ENCODE measurements around the gene SLC44A1. TPM values are rescaled to one million over a fixed set of nuclear protein-coding genes. Genes with fewer than 3 reads are reported as not detected.

SLC44A1 gene
- total and polyA plus RNA-seq, 10 of the 15 experiments (the other 5 are each of a cell fraction or from before 2014, with no cell fraction given) = 2.4 to 21.2 (median 12.4) TPM

DNA sequence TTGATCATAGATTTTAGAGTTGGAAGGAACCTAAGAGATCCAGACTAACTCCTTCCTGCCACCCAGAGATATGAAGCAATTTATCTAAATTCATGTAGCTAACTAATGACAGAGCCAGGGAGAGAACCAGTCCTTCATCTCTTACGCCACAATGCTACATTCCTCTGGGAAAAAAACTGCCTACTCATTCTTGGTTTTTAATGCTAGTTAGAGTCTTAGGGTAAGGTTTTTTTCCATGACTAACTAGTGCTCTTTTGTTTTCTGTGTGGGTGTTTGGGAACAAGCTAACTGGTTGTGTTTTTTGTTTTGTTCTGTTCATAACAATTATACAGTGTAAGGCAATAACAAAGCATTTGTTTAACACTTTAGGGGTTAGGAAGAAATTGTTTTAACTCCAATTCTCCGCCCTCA is 52.4 kb downstream of the SLC44A1 start:
- in situ Hi-C loops (cut with MboI) (no loop called here), intact Hi-C loops (cut with micrococcal nuclease; ENCODE audit: unreplicated experiment) (no loop called here)
- no peak overlapping the region for H2AFZ ChIP-seq (ENCODE audit: control insufficient read depth, low read depth, low read length)
- BruUV-seq (replicated peaks) = no TSS peak
- H3K79me2 ChIP-seq (ENCODE audit: control insufficient read depth, insufficient read depth, low read length) = no peaks in the 10 kb centered on the region
- H3K4me3 ChIP-seq = no peak overlapping the region
- FAIRE-seq (no peak), ATAC-seq (no peak), DNase-seq (ENCODE audit: low read depth, low spot score) (no peak)
- ChIA-PET RAD21 (ENCODE audit: unreplicated experiment) (no interaction called here), CTCF (no interaction called here), SMC1A (ENCODE audit: uncharacterized antibody, unreplicated experiment) (interaction anchor here (1.0 to 3.3 kb wide), 3 partner anchors 10 to 12 kb away, joined by 3 to 11 read pairs (median 8); no protein-coding TSS in a partner anchor), POLR2A (interaction anchor here (0.6 to 1.0 kb wide), 2 partner anchors 12 to 406 kb away, joined by 3 read pairs; no protein-coding TSS in a partner anchor)
- no peaks in the 10 kb centered on the region for H4K20me1 ChIP-seq (ENCODE audit: control insufficient read depth, insufficient read depth)
- no peaks in the 10 kb centered on the region for H3K4me1 ChIP-seq (ENCODE audit: control insufficient read depth, insufficient read depth, low read length)
- H3K9ac ChIP-seq (ENCODE audit: control insufficient read depth, insufficient read depth, low read length) = no peak overlapping the region
- TF ChIP-seq, protein P1, sequence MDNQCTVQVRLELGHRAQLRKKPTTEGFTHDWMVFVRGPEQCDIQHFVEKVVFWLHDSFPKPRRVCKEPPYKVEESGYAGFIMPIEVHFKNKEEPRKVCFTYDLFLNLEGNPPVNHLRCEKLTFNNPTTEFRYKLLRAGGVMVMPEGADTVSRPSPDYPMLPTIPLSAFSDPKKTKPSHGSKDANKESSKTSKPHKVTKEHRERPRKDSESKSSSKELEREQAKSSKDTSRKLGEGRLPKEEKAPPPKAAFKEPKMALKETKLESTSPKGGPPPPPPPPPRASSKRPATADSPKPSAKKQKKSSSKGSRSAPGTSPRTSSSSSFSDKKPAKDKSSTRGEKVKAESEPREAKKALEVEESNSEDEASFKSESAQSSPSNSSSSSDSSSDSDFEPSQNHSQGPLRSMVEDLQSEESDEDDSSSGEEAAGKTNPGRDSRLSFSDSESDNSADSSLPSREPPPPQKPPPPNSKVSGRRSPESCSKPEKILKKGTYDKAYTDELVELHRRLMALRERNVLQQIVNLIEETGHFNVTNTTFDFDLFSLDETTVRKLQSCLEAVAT (IDR thresholded peaks at IDR 0.05) = no peak
- TF ChIP-seq SUZ12 (IDR thresholded peaks at IDR 0.05; ENCODE audit: unreplicated experiment) = no peak
- no peak for TF ChIP-seq SREBF1 (IDR thresholded peaks at IDR 0.05; ENCODE audit: low read length)
- TF ChIP-seq EED (IDR thresholded peaks at IDR 0.05; ENCODE audit: low read depth) = no peak
- TF ChIP-seq, protein P2, sequence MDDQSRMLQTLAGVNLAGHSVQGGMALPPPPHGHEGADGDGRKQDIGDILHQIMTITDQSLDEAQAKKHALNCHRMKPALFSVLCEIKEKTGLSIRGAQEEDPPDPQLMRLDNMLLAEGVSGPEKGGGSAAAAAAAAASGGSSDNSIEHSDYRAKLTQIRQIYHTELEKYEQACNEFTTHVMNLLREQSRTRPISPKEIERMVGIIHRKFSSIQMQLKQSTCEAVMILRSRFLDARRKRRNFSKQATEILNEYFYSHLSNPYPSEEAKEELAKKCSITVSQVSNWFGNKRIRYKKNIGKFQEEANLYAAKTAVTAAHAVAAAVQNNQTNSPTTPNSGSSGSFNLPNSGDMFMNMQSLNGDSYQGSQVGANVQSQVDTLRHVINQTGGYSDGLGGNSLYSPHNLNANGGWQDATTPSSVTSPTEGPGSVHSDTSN (IDR thresholded peaks at IDR 0.05; ENCODE audit: insufficient replicate concordance, low read depth, low read length) = no peak
- TF ChIP-seq TCF7 (IDR thresholded peaks at IDR 0.05; ENCODE audit: borderline replicate concordance) = no peak
- TF ChIP-seq STAT1 (conservative IDR thresholded peaks at IDR 0.05) = no peak
- TF ChIP-seq, protein P3, sequence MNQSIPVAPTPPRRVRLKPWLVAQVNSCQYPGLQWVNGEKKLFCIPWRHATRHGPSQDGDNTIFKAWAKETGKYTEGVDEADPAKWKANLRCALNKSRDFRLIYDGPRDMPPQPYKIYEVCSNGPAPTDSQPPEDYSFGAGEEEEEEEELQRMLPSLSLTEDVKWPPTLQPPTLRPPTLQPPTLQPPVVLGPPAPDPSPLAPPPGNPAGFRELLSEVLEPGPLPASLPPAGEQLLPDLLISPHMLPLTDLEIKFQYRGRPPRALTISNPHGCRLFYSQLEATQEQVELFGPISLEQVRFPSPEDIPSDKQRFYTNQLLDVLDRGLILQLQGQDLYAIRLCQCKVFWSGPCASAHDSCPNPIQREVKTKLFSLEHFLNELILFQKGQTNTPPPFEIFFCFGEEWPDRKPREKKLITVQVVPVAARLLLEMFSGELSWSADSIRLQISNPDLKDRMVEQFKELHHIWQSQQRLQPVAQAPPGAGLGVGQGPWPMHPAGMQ (IDR thresholded peaks at IDR 0.05; ENCODE audit: borderline replicate concordance) = no peak
- TF ChIP-seq IKZF1 (conservative IDR thresholded peaks at IDR 0.05) = no peak
- no peak for TF ChIP-seq JUNB (IDR thresholded peaks at IDR 0.05)
- no peak for TF ChIP-seq PAX8 (IDR thresholded peaks at IDR 0.05)
- no peak for TF ChIP-seq EZH2 (IDR thresholded peaks at IDR 0.05; ENCODE audit: borderline replicate concordance, control insufficient read depth, low read depth, low read length)
- TF ChIP-seq, protein P4, sequence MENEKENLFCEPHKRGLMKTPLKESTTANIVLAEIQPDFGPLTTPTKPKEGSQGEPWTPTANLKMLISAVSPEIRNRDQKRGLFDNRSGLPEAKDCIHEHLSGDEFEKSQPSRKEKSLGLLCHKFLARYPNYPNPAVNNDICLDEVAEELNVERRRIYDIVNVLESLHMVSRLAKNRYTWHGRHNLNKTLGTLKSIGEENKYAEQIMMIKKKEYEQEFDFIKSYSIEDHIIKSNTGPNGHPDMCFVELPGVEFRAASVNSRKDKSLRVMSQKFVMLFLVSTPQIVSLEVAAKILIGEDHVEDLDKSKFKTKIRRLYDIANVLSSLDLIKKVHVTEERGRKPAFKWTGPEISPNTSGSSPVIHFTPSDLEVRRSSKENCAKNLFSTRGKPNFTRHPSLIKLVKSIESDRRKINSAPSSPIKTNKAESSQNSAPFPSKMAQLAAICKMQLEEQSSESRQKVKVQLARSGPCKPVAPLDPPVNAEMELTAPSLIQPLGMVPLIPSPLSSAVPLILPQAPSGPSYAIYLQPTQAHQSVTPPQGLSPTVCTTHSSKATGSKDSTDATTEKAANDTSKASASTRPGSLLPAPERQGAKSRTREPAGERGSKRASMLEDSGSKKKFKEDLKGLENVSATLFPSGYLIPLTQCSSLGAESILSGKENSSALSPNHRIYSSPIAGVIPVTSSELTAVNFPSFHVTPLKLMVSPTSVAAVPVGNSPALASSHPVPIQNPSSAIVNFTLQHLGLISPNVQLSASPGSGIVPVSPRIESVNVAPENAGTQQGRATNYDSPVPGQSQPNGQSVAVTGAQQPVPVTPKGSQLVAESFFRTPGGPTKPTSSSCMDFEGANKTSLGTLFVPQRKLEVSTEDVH (IDR thresholded peaks at IDR 0.05; ENCODE audit: low read depth, partially characterized antibody) = no peak
- no peak for TF ChIP-seq CBFB (IDR thresholded peaks at IDR 0.05; ENCODE audit: low read depth)
- H3K9me3 ChIP-seq (replicated peaks; ENCODE audit: control insufficient read depth, insufficient read depth, low read length) = no peaks in the 10 kb centered on the region
- H3K4me2 ChIP-seq (ENCODE audit: control insufficient read depth, insufficient read depth) = no peak overlapping the region
- H3K27me3 ChIP-seq (replicated peaks in 1 of 2; ENCODE audit: control insufficient read depth in 2 of 2, insufficient read depth in 2 of 2, low read length in 1 of 2) = no peaks in the 10 kb centered on the region
- 88% methylated on average over 2 of the region's 2 CpGs for WGBS (ENCODE audit: insufficient coverage, insufficient replicate concordance, low lambda C conversion rate, missing lambda C conversion rate)
- no peak overlapping the region for H3K27ac ChIP-seq (ENCODE audit: control insufficient read depth, insufficient read depth)
- H3K36me3 ChIP-seq (ENCODE audit: control insufficient read depth in 2 of 2, insufficient read depth in 2 of 2, low read length in 1 of 2) = no peaks in the 10 kb centered on the region

Data from GM12878 (cell line).